Stimulated activated memory B cell treated with anti-CD40 and anti-IgM and Interleukin-4, amounts not matched to agents 10 μg/mL and 1 μg/mL and 100 μg/mL, for 72 hours (primary cell): ENCODE data around the gene PRAMEF8.
"Not testable (repeated sequence)": the region's sequence is repeated elsewhere in the genome, so short reads cannot be mapped to it uniquely, and the experiment has no call there.

Experiments used
- ATAC-seq: fragments of 150-1000 bp; cut with Tn5 transposase; 2 replicates; pipeline ENCODE4 v1.10.0; 2021
- H3K27ac Mint-ChIP-seq: one replicate; pipeline ENCODE4 v1.8.0; 2022; ENCODE audit warnings: mild to moderate bottlenecking, mixed read lengths
- H3K27me3 Mint-ChIP-seq: one replicate; pipeline ENCODE4 v1.8.0; 2022; ENCODE audit warnings: mixed read lengths
- H3K36me3 Mint-ChIP-seq: one replicate; pipeline ENCODE4 v1.8.0; 2022; ENCODE audit warnings: mixed read lengths
- H3K4me1 Mint-ChIP-seq: one replicate; pipeline ENCODE4 v1.8.0; 2022; ENCODE audit warnings: mixed read lengths
- H3K4me3 Mint-ChIP-seq: one replicate; pipeline ENCODE4 v1.8.0; 2022; ENCODE audit warnings: mild to moderate bottlenecking, moderate library complexity, mixed read lengths
- H3K9me3 Mint-ChIP-seq: one replicate; pipeline ENCODE4 v1.8.0; 2022; ENCODE audit warnings: mixed read lengths

Gene PRAMEF8

GRCh38 chr1:13237572-13237971, 47.4 kb downstream of the PRAMEF8 start:
- not testable (repeated sequence) for H3K36me3 Mint-ChIP-seq, H3K4me3 Mint-ChIP-seq, ATAC-seq, H3K27me3 Mint-ChIP-seq, H3K4me1 Mint-ChIP-seq, H3K9me3 Mint-ChIP-seq, H3K27ac Mint-ChIP-seq

GRCh38 chr1:13234057-13234456, 50.9 kb downstream of the PRAMEF8 start:
- H3K9me3 Mint-ChIP-seq, H3K27me3 Mint-ChIP-seq, H3K4me1 Mint-ChIP-seq, H3K27ac Mint-ChIP-seq, H3K4me3 Mint-ChIP-seq, H3K36me3 Mint-ChIP-seq: not testable (repeated sequence)
- ATAC-seq: peak; percentile 46

- not testable (repeated sequence) for H3K9me3 Mint-ChIP-seq, H3K27me3 Mint-ChIP-seq, H3K4me3 Mint-ChIP-seq, H3K36me3 Mint-ChIP-seq, H3K4me1 Mint-ChIP-seq, H3K27ac Mint-ChIP-seq, ATAC-seq
These were observed 52.9 kb downstream of the PRAMEF8 start for GRCh38 chr1:13232056-13232455.
